Duodenal mucosa (tissue), 2 donors: Measurements from ENCODE around the gene CHAF1B.
"Not testable (repeated sequence)": the region's sequence is repeated elsewhere in the genome, so short reads cannot be mapped to it uniquely, and the experiment has no call there.

Experiments used
- H3K27ac ChIP-seq: one replicate; pipeline ENCODE4 v1.7.0; 2013; ENCODE audit warnings: low read depth, low read length
- H3K27me3 ChIP-seq, 2 donors: one replicate each; pipeline ENCODE4 v1.7.0; 2013; ENCODE audit warnings: low read length in 2 of 2, control low read depth in 1 of 2; ENCODE audit not compliant: insufficient read depth in 2 of 2, control insufficient read depth in 1 of 2
- H3K36me3 ChIP-seq, 2 donors: one replicate each; pipeline ENCODE4 v1.7.0; 2013; ENCODE audit warnings: low read length in 2 of 2, control low read depth in 1 of 2; ENCODE audit not compliant: insufficient read depth in 2 of 2, control insufficient read depth in 1 of 2
- H3K4me1 ChIP-seq, 2 donors: one replicate each; pipeline ENCODE4 v1.7.0; 2013; ENCODE audit warnings: low read length in 2 of 2, control low read depth in 1 of 2; ENCODE audit not compliant: insufficient read depth in 2 of 2, control insufficient read depth in 1 of 2
- H3K4me3 ChIP-seq, 2 donors: one replicate each; pipeline ENCODE4 v1.7.0; 2013; ENCODE audit warnings: low read length in 2 of 2, low read depth in 1 of 2
- H3K9ac ChIP-seq, 2 donors: one replicate each; pipeline ENCODE4 v1.7.0; 2013; ENCODE audit warnings: low read length in 2 of 2, low read depth in 1 of 2
- H3K9me3 ChIP-seq, 2 donors: one replicate each; pipeline ENCODE4 v1.7.0; 2013; ENCODE audit warnings: low read length in 2 of 2, control low read depth in 1 of 2; ENCODE audit not compliant: control insufficient read depth in 1 of 2

Gene CHAF1B

GRCh38 chr21:36385233-36386030 is at the start of gene CHAF1B:
TSS of gene CHAF1B (plus strand) at chr21:36385392. CDS start at chr21:36386137, 745 bp downstream.
- Histone ChIP-seq H3K4me1 (peaks cover 0 to 6% of the 10 kb centered on the region in 2 donors), H3K36me3 (no peaks in the 10 kb centered on the region), H3K27me3 (no peaks in the 10 kb centered on the region), H3K9ac (peak within 1 kb of the TSS; percentile 12 to 16), H3K4me3 (peak within 1 kb of the TSS; percentile 51 to 66), H3K9me3 (no peaks in the 10 kb centered on the region), H3K27ac (no peak within 1 kb of the TSS)

DNA sequence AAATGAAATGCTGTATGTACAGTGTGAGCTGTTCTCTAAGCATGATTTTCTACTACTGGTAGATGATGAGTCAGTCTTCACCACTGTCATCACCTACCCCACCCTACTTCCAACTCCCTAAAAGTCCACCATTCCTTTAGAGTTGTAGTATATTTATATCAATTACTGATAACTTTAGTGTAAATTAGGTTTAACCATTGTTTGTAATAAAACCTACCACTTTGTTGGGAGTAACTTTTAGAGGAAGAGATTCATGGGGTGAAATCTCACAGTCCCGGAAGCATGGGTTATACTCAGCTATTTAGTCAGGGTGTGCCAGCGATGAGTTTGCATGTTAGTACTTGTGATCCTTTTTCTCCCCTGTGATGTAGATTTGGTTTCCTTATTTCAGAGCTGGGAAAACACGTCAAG is 48.1 kb upstream of the CHAF1B start:
- H3K27me3 ChIP-seq = no peaks in the 10 kb centered on the region
- no peaks in the 10 kb centered on the region for H3K4me1 ChIP-seq
- H3K9me3 ChIP-seq = no peaks in the 10 kb centered on the region
- no peak overlapping the region for H3K4me3 ChIP-seq
- peaks cover 32 to 60% of the 10 kb centered on the region in 2 donors for H3K36me3 ChIP-seq
- no peak overlapping the region for H3K27ac ChIP-seq
- no peak overlapping the region for H3K9ac ChIP-seq

DNA sequence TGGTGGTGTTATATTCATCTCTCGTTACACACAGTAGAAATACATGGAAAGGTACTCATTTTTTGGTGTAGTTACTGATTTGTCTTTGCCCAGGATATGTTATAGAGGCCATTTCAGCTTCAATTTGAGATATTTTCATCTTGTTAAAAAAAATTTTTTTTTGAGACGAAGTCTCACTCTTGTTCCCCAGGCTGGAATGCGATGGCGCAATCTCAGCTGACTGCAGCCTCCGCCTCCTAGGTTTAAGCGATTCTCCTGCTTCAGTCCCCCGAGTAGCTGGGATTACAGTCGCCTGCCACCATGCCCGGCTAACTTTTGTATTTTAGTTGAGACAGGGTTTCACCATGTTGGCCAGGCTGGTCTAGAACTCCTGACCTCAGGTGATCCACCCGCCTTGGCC is 46.2 kb upstream of the CHAF1B start:
- H3K4me1 ChIP-seq = no peaks in the 10 kb centered on the region
- no peak overlapping the region for H3K27ac ChIP-seq
- peaks cover 32 to 71% of the 10 kb centered on the region in 2 donors for H3K36me3 ChIP-seq

DNA sequence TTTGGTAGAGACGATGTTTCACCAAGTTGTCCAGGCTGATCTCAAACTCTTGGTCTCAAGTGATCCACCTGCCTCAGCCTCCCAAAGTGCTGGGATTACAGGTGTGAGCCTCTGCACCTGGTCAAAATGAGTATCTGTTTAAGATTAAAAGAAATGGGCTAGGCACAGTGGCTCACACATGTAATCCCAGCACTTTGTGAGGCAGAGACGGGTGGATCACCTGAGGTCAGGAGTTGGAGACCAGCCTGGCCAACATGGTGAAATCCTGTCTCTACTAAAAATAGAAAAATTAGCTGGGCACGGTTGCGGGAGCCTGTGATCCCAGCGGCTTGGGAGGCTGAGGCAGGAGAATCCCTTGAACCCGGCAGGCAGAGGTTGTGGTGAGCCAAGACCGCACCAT is 42.6 kb upstream of the CHAF1B start:
- peaks cover 30 to 86% of the 10 kb centered on the region in 2 donors for H3K36me3 ChIP-seq
- not testable (repeated sequence) for H3K9me3 ChIP-seq, H3K4me3 ChIP-seq, H3K27ac ChIP-seq, H3K27me3 ChIP-seq, H3K4me1 ChIP-seq, H3K9ac ChIP-seq

More for the DNA sequence above, 46.2 kb upstream of the CHAF1B start:
- H3K9ac ChIP-seq = no peak overlapping the region
- H3K4me3 ChIP-seq = no peak overlapping the region
- H3K9me3 ChIP-seq = no peaks in the 10 kb centered on the region
- H3K27me3 ChIP-seq = no peaks in the 10 kb centered on the region

- Histone ChIP-seq H3K9ac (no peak overlapping the region), H3K4me1 (no peaks in the 10 kb centered on the region), H3K27me3 (no peaks in the 10 kb centered on the region), H3K4me3 (no peak overlapping the region), H3K27ac (no peak overlapping the region), H3K9me3 (no peaks in the 10 kb centered on the region), H3K36me3 (peaks cover 26 to 82% of the 10 kb centered on the region in 2 donors)
Observed at GRCh38 chr21:36344931-36345330, 40.3 kb upstream of the CHAF1B start.

DNA sequence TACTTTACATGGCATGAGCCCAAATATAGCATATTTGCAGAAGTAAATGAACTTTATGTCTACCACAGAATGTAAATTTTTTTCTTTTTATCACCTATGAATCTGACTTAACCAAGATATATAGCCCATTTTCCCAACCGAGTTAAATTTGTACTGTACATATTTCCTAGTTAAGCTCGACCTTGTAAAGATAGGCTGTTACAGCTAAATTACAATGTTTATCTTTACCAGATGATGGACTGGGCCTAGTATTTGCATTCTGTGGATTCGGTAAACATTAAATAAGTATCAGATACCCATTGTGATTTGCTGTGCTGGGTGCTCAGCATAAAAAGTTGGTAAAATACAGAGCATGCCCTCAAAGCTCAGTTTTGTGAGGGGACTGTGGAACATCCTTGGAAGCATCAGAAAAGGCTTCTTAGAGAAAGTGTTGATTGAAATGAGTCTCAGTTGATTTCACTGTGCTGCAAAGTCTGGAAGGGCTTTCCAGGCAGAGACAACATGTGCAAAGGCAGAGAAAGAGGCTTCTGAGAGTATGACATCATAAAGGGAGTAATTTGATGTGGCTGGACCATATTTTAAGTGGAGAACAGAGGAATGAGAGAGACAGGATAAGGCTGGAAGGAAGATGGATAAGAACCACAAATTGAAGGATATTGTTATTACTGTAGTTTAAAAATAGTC is 37.8 kb upstream of the CHAF1B start:
- Histone ChIP-seq H3K36me3 (peaks cover 21 to 81% of the 10 kb centered on the region in 2 donors), H3K27me3 (no peaks in the 10 kb centered on the region), H3K27ac (no peak overlapping the region), H3K4me3 (no peak overlapping the region), H3K9ac (no peak overlapping the region), H3K9me3 (no peaks in the 10 kb centered on the region), H3K4me1 (no peaks in the 10 kb centered on the region)

- Histone ChIP-seq H3K27me3 (no peaks in the 10 kb centered on the region), H3K4me3 (no peak overlapping the region), H3K4me1 (no peaks in the 10 kb centered on the region), H3K9me3 (no peaks in the 10 kb centered on the region), H3K27ac (no peak overlapping the region), H3K36me3 (peaks cover 23 to 81% of the 10 kb centered on the region in 2 donors), H3K9ac (no peak overlapping the region)
Observed at GRCh38 chr21:36347962-36348328, 37.2 kb upstream of the CHAF1B start.

DNA sequence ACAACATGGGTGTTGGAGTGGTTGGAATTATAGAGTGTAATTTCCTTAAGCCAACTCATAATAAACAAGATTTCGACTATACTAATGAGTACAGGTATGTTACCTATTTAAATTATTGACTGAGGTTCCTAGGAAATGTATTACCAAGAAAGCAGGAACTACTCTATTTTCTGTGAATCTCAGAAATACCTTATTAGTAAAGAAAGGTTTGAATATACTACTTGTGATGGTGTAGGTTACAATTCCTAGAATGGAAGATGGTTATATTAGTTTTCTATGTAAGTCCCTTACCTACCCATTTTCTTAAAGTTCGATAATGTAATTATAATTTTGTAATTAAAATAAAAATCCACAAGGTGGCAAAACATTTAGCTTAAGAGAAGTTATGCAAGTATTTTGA is 35.9 kb upstream of the CHAF1B start:
- H3K9me3 ChIP-seq = no peaks in the 10 kb centered on the region
- no peaks in the 10 kb centered on the region for H3K4me1 ChIP-seq
- peaks cover 23 to 75% of the 10 kb centered on the region in 2 donors for H3K36me3 ChIP-seq
- no peak overlapping the region for H3K9ac ChIP-seq
- H3K27ac ChIP-seq = no peak overlapping the region
- no peaks in the 10 kb centered on the region for H3K27me3 ChIP-seq
- H3K4me3 ChIP-seq = no peak overlapping the region

- Histone ChIP-seq H3K36me3 (peaks cover 27 to 76% of the 10 kb centered on the region in 2 donors), H3K4me3 (no peak overlapping the region), H3K4me1 (no peaks in the 10 kb centered on the region), H3K9ac (no peak overlapping the region), H3K9me3 (no peaks in the 10 kb centered on the region), H3K27ac (no peak overlapping the region), H3K27me3 (no peaks in the 10 kb centered on the region)
Observed at GRCh38 chr21:36350282-36350910, 34.8 kb upstream of the CHAF1B start.
